NCI-H1694 (cell line): Measurements from ENCODE around the gene ANGPTL8.
A peak's percentile ranks its signal among the peaks of the same experiment; 100 is the strongest.

Experiments
- DNase-seq: peaks from one replicate; lab custom pipeline; 2025; lab: John Stamatoyannopoulos, UW

ANGPTL8 gene

DNA sequence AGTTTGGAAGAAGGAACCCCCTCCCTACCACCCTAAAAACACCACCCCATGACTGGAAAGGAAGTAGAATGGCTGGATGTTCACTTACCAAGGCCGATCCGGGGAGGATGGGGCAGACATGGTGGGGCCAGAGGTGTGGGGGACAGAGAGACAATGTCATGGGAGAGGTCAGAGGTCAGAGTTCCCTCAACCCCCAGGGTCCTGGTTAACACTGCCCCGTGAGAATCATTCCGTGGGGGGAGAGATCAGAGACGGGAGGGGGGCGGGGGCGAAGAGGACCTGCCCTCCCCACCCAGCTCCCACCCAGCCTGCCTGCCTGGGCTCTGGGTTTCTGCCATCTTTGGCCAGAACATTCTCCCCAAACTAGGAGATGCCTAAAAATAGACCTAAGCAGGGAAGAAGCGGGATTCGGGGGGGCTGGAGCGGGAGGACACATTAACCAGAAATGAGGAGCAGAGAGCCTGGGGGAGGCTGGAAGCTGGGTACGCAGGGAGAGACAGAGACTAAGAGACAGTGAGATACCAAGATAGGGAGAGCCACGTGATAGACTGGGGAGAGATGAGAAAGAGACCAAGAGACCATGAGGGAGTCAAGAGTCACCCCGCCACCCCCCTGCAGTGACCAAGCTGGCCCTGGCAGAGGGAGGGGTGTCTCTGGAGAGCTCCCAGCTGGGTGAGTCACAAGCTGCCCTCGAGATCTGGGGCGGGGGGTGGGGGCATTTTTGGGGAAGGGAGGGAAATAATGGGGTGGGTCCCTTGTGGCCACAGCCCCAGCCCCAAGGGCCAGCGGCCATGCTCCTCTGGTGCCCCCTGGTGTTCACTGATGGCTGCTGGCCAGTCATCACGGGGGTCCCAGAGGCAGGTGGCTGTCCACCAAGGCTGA, 36.0 kb upstream of the ANGPTL8 start:
- DNase-seq = peak; percentile 22

DNA sequence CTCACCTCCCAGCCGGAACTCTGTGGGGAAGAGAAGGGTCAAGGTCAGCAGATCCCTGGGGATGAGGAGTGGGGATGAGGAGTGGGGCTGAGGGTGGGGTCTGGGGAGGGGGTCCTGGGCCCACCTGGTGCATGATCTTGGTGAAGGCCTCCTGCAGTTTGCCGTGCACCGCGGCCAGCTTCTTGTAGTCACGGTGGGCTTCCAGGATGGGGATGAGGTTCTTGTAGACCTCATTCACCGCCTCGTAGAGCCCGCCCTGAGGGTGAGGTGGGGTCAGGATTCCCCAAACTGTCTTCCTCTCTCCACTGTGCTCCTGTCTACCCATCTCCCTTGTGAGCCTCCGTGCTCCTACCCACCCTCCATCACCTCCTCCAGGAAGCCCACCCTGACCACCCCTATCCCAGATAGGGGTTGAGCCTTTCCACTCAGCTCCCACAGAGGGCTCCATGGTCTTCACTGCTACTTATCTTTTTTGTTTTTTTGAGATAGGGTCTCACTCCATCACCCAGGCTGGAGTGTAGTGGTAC, 35.3 kb upstream of the ANGPTL8 start:
- DNase-seq = no peak

DNA sequence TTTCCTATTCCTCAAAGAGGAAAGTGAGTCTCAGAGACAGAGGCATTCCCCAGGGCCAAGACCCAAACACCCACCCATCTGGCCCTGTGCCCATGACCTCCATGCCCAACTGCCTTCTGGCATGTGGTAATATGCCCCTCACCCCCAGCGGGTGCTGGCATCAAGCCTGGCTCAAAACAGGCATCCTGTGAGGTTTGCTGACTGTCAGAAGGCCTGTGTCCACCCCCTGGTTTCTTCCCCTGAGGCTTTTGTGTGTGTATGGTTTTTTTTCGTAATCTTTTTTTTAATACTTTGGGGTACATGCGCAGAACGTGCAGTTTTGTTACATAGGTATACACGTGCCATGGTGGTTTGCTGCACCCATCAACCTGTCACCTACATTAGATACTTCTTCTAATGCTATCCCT, 34.5 kb upstream of the ANGPTL8 start:
- no peak for DNase-seq

DNA sequence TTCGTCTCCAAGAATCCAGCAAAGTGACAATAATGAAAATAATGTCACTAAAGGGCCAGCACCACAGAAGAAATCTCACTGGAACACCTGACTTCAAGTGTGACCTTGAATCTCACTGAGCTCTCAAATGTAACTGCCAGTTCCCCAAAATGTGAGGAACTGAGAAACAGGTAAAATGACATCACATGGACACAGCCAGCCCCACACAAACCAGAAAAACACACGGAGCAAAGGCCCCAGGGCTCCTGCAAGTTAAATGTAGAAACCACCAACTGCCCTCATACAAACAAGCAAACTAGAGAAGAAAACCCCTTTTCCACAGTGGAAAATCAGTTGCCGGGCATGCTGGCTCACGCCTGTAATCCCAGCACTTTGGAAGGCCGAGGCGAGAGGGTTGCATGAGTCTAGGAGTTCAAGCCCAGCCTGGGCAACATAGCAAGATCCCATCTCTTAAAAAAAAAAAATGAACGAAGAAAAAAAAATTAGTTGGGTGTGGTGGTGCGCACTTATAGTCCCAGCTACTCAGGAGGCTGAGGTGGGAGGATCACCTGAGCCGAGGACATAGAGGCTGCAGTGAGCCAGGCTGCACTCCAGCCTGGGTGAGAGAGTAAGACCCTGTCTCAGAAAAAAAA, 33.4 kb upstream of the ANGPTL8 start:
- no peak for DNase-seq

DNA sequence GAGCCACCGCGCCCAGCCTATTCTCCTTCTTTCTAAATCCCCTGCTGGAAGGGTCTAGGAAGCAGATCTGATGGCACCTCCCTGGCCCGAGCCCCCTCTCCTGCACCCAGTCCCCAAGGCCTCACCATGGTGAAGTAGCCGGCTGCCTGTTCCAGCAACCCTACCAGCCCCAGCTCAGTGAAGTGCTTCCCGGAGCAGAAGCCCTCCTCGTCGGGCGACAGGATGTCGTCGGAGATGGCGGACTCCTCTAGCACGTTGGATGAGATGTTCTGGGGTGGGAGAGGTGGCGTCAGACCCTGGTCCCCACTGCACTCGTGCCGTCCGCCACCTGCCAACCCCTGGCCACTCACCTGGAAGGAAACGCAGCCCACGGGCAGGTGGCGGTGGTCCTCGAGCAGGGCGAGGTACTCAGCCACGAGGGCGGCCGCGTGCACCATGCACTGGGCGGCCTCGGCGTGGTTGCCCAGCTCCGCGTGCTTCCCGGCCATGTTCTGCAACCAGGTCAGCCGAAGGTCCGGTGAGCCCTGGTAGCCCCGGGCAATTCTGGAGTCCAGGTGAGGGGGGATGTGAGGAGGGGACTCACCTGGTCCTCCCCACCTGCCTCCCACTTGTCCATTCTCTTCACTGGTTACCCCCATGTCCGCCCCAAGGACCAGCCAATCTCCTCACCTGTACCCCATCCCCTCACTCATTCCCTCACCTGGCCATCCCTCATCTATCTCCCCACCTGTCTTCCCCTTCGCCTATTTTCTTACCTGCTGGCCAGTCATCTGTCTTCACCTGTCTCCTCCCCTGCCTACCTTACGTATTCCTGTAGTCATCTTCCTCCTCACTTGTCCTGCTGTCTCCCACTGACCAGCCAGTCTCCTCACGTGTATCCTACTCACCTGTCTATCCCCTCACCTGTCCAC, 30.6 kb upstream of the ANGPTL8 start:
- no peak for DNase-seq

DNA sequence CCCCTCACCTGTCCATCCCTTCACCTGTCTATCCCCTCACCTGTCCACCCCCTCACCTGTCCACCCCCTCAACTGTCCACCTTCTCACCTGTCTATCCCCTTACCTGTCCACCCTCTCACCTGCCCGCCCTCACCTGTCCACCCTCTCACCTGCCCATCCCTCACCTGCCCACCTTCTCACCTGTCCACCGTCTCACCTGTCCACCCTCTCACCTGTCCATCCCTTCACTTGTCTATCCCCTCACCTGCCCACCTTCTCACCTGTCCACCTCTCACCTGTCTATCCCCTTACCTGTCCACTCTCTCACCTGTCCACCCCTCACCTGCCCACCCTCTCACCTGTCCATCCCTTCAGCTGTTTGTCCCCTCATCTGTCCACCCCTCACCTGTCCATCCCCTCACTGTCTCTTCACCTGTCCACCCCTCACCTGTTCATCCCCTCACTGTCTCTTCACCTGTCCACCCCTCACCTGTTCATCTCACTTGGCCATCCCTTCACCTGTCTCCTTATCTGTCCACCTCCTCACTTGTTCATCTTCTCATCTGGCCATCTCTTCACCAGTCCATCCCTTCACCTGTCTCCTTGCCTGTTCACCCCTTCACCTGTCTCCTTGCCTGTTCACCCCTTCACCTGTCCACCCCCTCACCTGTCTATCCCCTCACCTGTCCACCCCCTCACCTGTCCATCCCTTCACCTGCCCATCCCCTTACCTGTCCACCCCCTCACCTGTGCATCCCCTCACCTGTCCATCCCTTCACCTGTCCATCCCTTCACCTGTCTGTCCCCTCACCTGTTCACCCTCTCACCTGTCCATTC, 29.4 kb upstream of the ANGPTL8 start:
- no peak for DNase-seq

DNA sequence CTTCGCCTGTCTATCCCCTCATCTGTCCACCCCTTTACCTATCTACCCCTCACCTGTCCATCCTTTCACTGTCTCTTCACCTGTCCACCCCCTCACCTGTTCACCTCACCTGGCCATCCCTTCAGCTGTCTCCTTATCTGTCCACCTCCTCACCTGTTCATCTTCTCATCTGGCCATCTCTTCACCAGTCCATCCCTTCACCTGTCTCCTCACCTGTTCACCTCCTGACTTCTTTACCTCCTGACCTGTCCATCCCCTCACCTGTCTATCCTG, 28.8 kb upstream of the ANGPTL8 start:
- no peak for DNase-seq

DNA sequence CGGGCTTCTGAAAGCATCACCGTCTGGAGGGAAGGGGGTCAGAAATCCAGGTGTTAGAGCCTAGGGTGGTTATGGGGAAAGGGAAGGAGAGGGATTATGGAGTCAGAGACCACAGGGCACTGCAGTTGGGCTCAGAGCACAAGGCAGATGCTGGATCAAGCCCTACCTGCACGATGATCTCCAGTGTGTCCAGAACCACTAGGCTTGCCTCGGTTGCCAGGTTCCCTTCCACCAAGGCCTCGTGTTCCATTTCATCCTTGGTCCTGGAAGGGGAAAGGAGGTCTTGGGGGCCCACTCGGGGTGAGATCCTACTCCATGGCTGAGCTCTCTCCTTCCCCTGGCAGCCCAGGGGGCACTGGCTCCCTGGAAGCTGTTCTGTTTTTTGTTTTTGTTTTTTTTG, 25.0 kb upstream of the ANGPTL8 start:
- DNase-seq = no peak

DNA sequence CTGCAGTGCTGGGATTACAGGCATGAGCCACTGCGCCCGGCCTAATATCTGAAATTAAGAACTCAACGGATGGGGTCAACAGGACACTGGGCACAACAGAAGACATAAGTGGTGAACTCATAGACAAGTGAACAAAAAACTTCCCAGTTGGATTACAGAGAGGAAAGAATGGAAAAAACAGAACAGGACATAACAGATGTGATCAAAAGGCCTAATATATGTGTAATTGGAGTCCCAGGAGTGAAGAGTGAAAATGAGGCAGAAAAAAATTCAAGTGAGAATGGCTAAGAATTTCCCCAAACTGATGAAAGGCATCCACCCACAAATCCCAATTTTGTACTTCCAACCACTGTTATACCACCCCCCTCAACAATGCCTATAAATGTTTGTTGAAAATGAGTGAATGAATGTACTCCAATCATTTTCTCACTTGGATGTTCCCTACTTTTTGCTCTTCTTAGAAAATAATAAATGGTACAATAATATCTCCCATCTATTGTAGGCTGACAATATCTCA, 18.3 kb upstream of the ANGPTL8 start:
- DNase-seq = no peak

DNA sequence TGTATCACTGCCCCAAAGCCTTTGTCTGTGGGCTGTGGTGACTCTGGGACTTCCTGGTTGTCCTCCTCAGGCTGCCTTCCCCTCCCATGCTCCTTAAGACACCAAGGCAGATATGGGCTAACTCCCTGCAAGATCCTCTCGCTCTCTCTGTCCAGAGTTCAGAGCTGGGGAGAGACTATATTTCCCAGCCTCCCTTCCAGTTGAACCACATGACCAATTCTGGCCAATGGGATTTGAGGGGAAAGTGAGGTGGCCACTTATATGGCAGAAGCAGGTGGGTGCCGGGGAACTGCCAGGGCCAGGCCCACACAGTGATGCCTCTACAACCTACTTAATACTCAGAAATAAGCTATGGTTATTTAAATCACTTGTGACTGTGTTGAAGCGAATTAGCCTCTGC, 16.2 kb upstream of the ANGPTL8 start:
- no peak for DNase-seq

DNA sequence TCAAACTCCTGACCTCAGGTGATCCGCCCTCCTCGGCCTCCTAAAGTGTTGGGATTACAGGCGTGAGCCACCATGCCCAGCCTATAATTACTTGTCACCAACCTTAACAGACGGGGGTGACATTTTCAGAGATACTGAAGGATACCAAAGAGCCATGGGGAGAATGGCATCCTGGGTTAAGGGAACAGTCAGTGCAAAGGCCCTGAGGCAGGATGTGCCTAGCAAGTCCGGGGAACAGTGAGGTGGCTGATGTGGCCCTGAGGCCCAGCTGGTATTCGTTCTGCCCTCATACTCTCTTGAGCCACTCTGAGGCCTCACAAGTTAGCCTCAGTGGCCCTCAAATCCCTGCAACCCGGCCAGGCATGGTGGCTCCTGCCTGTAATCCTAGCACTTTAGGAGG, 15.0 kb upstream of the ANGPTL8 start:
- DNase-seq = no peak

DNA sequence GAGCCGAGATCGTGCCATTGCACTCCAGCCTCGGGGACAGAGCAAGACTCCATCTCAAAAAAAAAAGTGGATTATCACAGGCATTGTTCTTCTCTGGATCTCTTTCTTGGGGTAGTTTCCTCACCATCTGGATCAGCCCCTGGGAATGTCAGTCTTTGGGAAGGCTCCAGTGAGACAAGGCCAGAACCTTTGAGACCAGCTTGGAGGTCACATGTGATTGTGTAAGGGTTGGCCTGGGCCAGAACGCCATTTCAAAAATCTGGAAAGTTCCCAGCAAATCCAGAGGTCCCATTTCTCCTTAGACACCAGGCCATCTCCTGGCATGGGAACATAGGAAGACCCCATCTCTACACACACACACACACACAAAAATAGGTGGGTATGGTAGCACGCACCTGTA, 14.2 kb upstream of the ANGPTL8 start:
- no peak for DNase-seq

DNA sequence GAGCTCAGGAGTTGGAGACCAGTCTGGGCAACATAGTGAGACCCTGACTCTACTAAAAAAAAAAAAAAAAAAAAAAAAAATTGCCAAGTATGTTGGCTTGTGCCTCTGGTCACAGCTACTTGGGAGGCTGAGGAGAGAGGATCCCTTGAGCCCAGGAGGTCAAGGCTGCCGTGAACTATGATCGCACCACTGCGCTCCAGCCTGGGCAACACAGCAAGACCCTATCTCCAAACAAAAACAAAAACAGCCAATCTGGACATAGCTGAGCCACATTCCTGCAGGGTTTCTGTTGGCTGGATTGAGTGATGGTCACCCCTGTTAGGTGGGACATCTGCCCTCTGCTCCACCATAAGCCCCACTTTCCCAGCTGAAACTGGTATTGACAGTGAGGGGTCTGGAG, 13.6 kb upstream of the ANGPTL8 start:
- no peak for DNase-seq

DNA sequence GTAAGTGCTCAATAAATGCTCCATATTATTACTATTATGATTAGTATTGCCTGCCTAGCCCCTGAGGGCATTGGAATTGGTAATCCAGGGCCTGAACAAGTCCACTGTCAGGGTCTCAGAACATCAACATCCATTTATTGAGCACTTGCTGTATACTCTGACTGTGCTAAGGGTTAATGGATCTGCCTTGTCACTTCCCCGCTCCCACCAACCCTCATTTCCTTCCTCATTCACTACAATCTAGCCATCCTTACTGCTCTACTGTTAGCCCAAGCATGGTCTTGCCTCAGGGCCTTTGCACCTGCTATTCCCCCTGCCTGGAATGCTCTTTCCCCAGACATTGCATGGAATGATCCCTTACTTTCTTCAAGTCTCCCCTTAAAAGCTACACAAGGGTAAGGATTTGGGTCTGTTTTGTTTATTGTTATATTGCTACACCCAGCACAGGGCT, 12.7 kb upstream of the ANGPTL8 start:
- no peak for DNase-seq

DNA sequence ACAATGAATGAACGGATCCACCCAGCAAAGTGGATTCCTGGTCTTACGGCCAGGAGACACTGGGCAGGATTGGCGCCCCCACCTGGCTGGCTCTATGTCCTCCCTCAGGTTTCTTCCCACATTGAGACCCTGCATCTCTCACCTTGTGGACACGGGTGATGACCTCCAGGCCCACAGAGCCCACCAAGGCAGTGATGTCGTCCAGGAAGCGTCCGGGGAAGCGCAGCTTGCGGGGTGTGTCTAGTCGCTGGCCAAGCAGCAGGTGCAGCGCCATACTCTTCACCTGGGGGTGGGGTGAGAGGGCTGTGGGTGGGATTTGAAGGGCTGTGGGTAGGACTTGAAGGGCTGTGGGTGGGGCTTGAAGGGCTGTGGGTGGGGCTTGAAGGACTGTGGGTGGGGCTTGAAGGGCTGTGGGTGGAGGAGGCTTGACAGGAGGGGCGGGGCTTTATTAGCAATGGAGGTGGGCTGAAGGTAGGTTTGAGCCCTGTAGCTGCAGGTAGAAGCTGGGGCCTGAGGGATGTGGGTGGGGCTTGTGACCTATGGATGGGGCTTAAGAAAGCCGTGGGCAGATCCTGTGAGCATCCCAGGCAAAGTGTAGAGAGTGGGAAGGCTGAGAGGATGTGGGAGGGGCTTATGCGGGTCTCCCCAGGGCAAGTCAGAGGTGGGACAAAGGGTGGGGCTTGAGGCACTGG, 12.1 kb upstream of the ANGPTL8 start:
- no peak for DNase-seq

DNA sequence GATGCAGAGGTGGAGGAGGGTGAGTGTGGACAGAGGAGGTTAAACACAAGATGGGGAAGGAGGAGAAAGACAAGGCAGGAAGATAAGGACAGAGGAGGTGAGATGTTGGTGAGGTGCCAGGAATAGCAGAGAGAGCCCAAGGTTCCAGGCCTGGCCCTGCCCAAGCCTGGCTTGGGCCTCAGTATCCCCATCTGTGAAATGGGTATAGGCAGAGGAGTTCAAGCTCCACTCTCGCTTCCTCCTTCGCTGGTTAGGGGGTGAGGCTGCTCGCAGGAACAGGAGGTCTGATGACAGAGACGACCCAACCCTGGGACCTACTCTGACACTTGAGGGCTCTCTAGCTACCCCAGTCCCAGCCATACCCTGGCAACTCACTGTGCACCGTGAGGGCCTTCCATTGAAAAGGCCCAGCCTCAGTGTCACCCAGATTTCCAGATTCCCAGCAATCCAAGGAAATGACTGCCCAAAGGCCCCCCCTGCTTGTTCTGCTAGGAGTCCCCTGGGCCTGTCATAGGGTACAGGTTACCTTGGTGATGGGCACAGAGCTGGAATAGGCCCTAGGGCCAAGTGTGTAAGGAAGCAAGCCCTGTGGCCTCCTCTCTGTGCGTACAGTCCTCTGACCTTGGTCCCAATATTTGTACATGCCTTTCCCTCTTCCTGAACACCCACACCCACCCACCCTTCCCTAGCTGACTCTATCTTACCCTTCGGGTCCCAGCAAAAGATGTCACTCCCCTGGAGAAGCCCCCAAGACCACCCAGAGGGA, 8.6 kb upstream of the ANGPTL8 start:
- no peak for DNase-seq

DNA sequence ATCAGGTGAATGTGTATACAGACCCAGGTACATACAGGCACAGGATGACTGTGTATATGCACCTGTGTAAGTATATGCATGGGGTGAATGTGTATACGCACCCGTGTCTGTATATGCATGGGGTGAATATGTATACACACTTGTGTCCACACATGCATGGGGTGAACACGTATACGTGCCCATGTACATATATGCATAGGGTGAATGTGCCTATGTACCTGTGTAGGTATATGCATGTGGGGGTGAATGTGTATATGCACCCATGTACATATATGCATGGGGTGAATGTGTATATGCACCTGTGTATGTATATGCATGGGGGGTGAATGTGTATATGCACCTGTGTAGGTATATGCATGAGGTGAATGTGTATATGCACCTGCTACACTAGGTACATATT, 6.9 kb upstream of the ANGPTL8 start:
- no peak for DNase-seq

DNA sequence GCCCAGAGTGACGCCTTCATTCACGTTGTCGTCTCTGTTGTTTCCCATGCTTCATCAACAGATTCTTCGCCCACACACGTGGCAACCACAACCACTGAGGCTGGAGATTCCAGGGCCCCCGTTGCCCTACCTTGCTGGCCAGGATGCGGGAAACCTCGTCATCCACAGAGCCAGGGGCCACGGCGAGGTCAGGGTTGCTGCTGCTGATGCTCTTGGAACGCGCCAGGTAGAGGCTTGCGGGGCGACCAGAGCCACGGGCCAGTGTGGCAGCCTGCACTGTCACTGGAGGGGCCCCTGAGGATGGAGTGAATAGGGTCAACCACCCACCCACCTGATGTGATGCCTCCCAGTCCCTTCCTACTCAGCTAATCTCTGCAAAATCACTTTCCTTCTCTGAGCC, 6.3 kb upstream of the ANGPTL8 start:
- DNase-seq = no peak

DNA sequence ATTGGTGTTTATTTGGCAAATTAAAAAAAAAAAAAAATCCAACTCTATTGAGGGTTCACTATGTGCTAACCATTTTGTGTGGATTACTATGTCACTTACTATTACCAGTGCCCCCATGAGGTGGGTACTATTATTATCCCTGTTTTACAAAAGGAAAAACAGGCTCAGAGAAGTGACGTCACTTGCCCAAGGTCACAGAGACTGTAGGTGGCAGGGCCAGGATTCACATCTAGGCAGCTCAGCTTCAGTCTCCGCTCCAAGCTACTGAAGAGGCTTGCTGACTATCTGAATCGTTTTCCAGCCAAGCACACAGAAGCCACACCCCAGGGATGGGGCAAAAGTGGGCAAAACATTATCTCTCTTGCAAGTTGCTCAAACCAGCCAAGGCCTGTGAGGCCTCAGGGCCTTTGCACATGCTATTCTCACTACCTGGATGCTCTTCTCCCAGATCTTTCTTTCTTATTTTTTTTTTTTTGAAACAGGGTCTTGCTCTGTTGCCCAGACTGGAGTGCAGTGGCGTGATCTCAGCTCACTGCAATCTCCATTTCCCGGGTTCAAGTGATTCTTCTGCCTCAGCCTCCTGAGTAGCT, 4.8 kb upstream of the ANGPTL8 start:
- DNase-seq = no peak
